GM23338 (cell line): ENCODE measurements around the gene ZNF385B. TPM values are rescaled to one million over a fixed set of nuclear protein-coding genes. Genes with fewer than 3 reads are reported as not detected.

Source experiments
- ATAC-seq: fragments of 200-7000 bp; cut with Tn5 transposase; 3 replicates; pipeline ENCODE4 v1.9.1; 2020
- DNase-seq: peaks from one replicate; pipeline ENCODE4 v3.0.0-alpha.2; 2015; ENCODE audit warnings: low spot score
- H2AFZ ChIP-seq: fragments of 200-600 bp; sonication (generic); 2 replicates; pipeline ENCODE4 v1.8.0; 2016; ENCODE audit warnings: antibody characterized with exemption, mild to moderate bottlenecking, moderate library complexity
- H3F3A ChIP-seq: fragments of 200-600 bp; sonication (generic); replicated peaks from 2 replicates; pipeline ENCODE4 v1.8.0; 2017; ENCODE audit warnings: antibody characterized with exemption, mixed run types, low read depth
- H3K27ac ChIP-seq: fragments of 200-600 bp; sonication (generic); 2 replicates; pipeline ENCODE4 v1.6.1; 2016; ENCODE audit warnings: low read depth
- H3K27me3 ChIP-seq: fragments of 200-600 bp; sonication (generic); 2 replicates; pipeline ENCODE4 v1.8.0; 2016; ENCODE audit warnings: mild to moderate bottlenecking, mixed run types, moderate library complexity; ENCODE audit not compliant: insufficient read depth
- H3K36me3 ChIP-seq: fragments of 200-600 bp; sonication (generic); 2 replicates; pipeline ENCODE4 v1.8.0; 2016; ENCODE audit warnings: mild to moderate bottlenecking; ENCODE audit not compliant: insufficient read depth
- H3K4me1 ChIP-seq: fragments of 200-600 bp; sonication (generic); 2 replicates; pipeline ENCODE4 v1.8.0; 2016; ENCODE audit warnings: mild to moderate bottlenecking, moderate library complexity; ENCODE audit not compliant: insufficient read depth
- H3K4me2 ChIP-seq: fragments of 200-600 bp; sonication (generic); 2 replicates; pipeline ENCODE4 v1.7.1; 2017; ENCODE audit warnings: mixed run types
- H3K4me3 ChIP-seq: fragments of 200-600 bp; sonication (generic); 2 replicates; pipeline ENCODE4 v1.6.1; 2016; ENCODE audit warnings: mixed run types
- H3K79me2 ChIP-seq: fragments of 200-600 bp; sonication (generic); replicated peaks from 2 replicates; pipeline ENCODE4 v1.8.0; 2017; ENCODE audit warnings: mild to moderate bottlenecking; ENCODE audit not compliant: insufficient read depth
- H3K9me2 ChIP-seq: fragments of 200-600 bp; sonication (generic); 2 replicates; pipeline ENCODE4 v1.8.0; 2017; ENCODE audit not compliant: insufficient read depth
- H4K20me1 ChIP-seq: fragments of 200-600 bp; sonication (generic); replicated peaks from 2 replicates; pipeline ENCODE4 v1.8.0; 2017; ENCODE audit warnings: mild to moderate bottlenecking; ENCODE audit not compliant: insufficient read depth
- H3K27ac Mint-ChIP-seq: 2 replicates; pipeline ENCODE4 v1.8.0; 2020; ENCODE audit warnings: inconsistent platforms, mild to moderate bottlenecking, moderate library complexity, mixed read lengths
- H3K27me3 Mint-ChIP-seq: 3 replicates; pipeline ENCODE4 v1.8.0; 2022; ENCODE audit warnings: low read depth, mild to moderate bottlenecking, moderate library complexity, mixed read lengths, inconsistent platforms; ENCODE audit not compliant: insufficient read depth, poor library complexity
- H3K36me3 Mint-ChIP-seq: 3 replicates; pipeline ENCODE4 v1.8.0; 2021; ENCODE audit warnings: low read depth, mild to moderate bottlenecking, inconsistent platforms, moderate library complexity, mixed read lengths
- H3K4me1 Mint-ChIP-seq: 3 replicates; pipeline ENCODE4 v1.8.0; 2020; ENCODE audit warnings: mild to moderate bottlenecking, inconsistent platforms, mixed read lengths
- H3K4me3 Mint-ChIP-seq: 3 replicates; pipeline ENCODE4 v1.8.0; 2021; ENCODE audit warnings: moderate library complexity, mild to moderate bottlenecking, inconsistent platforms, mixed read lengths
- H3K9me3 Mint-ChIP-seq: 3 replicates; pipeline ENCODE4 v1.8.0; 2020; ENCODE audit warnings: moderate library complexity, mild to moderate bottlenecking, inconsistent platforms, mixed read lengths
- CREB1 ChIP-seq: fragments of 250-450 bp; sonication (Bioruptor Pico); IDR thresholded peaks from 2 replicates; pipeline ENCODE4 v1.5.0; 2020; ENCODE audit warnings: low read depth, mild to moderate bottlenecking, moderate library complexity
- EZH2 ChIP-seq: fragments of 200-600 bp; sonication (generic); IDR thresholded peaks from one replicate; pipeline ENCODE4 v1.8.0; 2017; ENCODE audit warnings: antibody characterized with exemption, mild to moderate bottlenecking, low read depth; ENCODE audit not compliant: unreplicated experiment
- EZH2phosphoT487 ChIP-seq: fragments of 200-600 bp; sonication (generic); IDR thresholded peaks from one replicate; pipeline ENCODE4 v1.8.1; 2018; ENCODE audit warnings: antibody characterized with exemption; ENCODE audit not compliant: unreplicated experiment
- JUNB ChIP-seq: IDR thresholded peaks from one replicate; pipeline ENCODE4 v1.6.1; 2016; ENCODE audit warnings: antibody characterized with exemption; ENCODE audit not compliant: unreplicated experiment
- NANOG ChIP-seq: IDR thresholded peaks from 2 replicates; pipeline ENCODE4 v1.6.1; 2016; ENCODE audit warnings: antibody characterized with exemption, borderline replicate concordance
- POLR2AphosphoS5 ChIP-seq: IDR thresholded peaks from 2 replicates; pipeline ENCODE4 v1.6.1; 2016; ENCODE audit warnings: antibody characterized with exemption, low read depth
- ZNF114 ChIP-seq: fragments of 250-450 bp; sonication (Bioruptor Pico); IDR thresholded peaks from 2 replicates; pipeline ENCODE4 v1.5.0; 2020; ENCODE audit warnings: mild to moderate bottlenecking, moderate library complexity
- ZNF462 ChIP-seq: fragments of 250-450 bp; sonication (Bioruptor Pico); IDR thresholded peaks from 2 replicates; pipeline ENCODE4 v1.5.0; 2020; ENCODE audit warnings: mild to moderate bottlenecking, moderate library complexity
- polyA plus RNA-seq: library from polyadenylated mRNA; unstranded; fragments of >200 nt; fragmentation: Nextera tagmentation; extraction: Ambion mirVana; gene quantifications from 2 replicates; pipeline ENCODE4 v1.2.1, GENCODE V29; 2016
- total RNA-seq: library from RNA; depleted of rRNA; stranded (reverse); fragments of >200 nt; shearing (Covaris generic); gene quantifications from 2 replicates; pipeline ENCODE4 v1.2.3, GENCODE V29; 2014
- TF ChIP-seq, protein P1 (sequence below): IDR thresholded peaks from 2 replicates; pipeline ENCODE4 v1.6.1; 2016; ENCODE audit warnings: antibody characterized with exemption
- TF ChIP-seq, protein P2 (sequence below), 2 experiments: fragments of 200-600 bp in 1 of 2; sonication (generic) in 1 of 2; conservative IDR thresholded peaks; 2 replicates each; pipeline versions ENCODE4 v1.5.1 to v1.6.1; 2016 to 2017; ENCODE audit warnings: antibody characterized with exemption in 2 of 2, low read depth in 2 of 2, mild to moderate bottlenecking in 2 of 2, moderate library complexity in 1 of 2
- TF ChIP-seq, protein P3 (sequence below): IDR thresholded peaks from one replicate; pipeline ENCODE4 v1.6.1; 2018; ENCODE audit warnings: antibody characterized with exemption; ENCODE audit not compliant: unreplicated experiment

ZNF385B gene
- total and polyA plus RNA-seq, 2 experiments from 2014 or later = 1.5 to 4.6 TPM

- TF ChIP-seq, protein P1, sequence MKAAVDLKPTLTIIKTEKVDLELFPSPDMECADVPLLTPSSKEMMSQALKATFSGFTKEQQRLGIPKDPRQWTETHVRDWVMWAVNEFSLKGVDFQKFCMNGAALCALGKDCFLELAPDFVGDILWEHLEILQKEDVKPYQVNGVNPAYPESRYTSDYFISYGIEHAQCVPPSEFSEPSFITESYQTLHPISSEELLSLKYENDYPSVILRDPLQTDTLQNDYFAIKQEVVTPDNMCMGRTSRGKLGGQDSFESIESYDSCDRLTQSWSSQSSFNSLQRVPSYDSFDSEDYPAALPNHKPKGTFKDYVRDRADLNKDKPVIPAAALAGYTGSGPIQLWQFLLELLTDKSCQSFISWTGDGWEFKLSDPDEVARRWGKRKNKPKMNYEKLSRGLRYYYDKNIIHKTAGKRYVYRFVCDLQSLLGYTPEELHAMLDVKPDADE = no peak
- no peak for TF ChIP-seq JUNB
- TF ChIP-seq, protein P2, sequence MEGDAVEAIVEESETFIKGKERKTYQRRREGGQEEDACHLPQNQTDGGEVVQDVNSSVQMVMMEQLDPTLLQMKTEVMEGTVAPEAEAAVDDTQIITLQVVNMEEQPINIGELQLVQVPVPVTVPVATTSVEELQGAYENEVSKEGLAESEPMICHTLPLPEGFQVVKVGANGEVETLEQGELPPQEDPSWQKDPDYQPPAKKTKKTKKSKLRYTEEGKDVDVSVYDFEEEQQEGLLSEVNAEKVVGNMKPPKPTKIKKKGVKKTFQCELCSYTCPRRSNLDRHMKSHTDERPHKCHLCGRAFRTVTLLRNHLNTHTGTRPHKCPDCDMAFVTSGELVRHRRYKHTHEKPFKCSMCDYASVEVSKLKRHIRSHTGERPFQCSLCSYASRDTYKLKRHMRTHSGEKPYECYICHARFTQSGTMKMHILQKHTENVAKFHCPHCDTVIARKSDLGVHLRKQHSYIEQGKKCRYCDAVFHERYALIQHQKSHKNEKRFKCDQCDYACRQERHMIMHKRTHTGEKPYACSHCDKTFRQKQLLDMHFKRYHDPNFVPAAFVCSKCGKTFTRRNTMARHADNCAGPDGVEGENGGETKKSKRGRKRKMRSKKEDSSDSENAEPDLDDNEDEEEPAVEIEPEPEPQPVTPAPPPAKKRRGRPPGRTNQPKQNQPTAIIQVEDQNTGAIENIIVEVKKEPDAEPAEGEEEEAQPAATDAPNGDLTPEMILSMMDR (conservative IDR thresholded peaks at IDR 0.05; ENCODE audit: low read depth in 2 of 2) = no peak
- TF ChIP-seq EZH2 = no peak
- no peak for TF ChIP-seq POLR2AphosphoS5
These were observed 422.8 kb downstream of the ZNF385B start (continued) for GRCh38 chr2:179438654-179439053.

GRCh38 chr2:179437430-179437829 lies 424.0 kb downstream of the ZNF385B start:
- no peaks in the 10 kb centered on the region for H3K36me3 Mint-ChIP-seq
- no peaks in the 10 kb centered on the region for H4K20me1 ChIP-seq
- no peaks in the 10 kb centered on the region for H3K9me2 ChIP-seq
- TF ChIP-seq NANOG = no peak
- TF ChIP-seq ZNF462 = no peak
- TF ChIP-seq, protein P3, sequence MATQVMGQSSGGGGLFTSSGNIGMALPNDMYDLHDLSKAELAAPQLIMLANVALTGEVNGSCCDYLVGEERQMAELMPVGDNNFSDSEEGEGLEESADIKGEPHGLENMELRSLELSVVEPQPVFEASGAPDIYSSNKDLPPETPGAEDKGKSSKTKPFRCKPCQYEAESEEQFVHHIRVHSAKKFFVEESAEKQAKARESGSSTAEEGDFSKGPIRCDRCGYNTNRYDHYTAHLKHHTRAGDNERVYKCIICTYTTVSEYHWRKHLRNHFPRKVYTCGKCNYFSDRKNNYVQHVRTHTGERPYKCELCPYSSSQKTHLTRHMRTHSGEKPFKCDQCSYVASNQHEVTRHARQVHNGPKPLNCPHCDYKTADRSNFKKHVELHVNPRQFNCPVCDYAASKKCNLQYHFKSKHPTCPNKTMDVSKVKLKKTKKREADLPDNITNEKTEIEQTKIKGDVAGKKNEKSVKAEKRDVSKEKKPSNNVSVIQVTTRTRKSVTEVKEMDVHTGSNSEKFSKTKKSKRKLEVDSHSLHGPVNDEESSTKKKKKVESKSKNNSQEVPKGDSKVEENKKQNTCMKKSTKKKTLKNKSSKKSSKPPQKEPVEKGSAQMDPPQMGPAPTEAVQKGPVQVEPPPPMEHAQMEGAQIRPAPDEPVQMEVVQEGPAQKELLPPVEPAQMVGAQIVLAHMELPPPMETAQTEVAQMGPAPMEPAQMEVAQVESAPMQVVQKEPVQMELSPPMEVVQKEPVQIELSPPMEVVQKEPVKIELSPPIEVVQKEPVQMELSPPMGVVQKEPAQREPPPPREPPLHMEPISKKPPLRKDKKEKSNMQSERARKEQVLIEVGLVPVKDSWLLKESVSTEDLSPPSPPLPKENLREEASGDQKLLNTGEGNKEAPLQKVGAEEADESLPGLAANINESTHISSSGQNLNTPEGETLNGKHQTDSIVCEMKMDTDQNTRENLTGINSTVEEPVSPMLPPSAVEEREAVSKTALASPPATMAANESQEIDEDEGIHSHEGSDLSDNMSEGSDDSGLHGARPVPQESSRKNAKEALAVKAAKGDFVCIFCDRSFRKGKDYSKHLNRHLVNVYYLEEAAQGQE = no peak
- no peak for TF ChIP-seq EZH2
- TF ChIP-seq CREB1 (CRISPR knock-in tag) = no peak
- TF ChIP-seq JUNB = no peak
- TF ChIP-seq, protein P1 = no peak
- no peak for TF ChIP-seq EZH2phosphoT487
- no peak for TF ChIP-seq POLR2AphosphoS5
- no peak for TF ChIP-seq ZNF114 (CRISPR knock-in tag)

More at GRCh38 chr2:179437430-179437829, 424.0 kb downstream of the ZNF385B start:
- peaks cover 28% of the 10 kb centered on the region for H3K4me1 Mint-ChIP-seq
- peaks cover 39% of the 10 kb centered on the region for H3K4me1 ChIP-seq
- H3K4me3 Mint-ChIP-seq = no peak overlapping the region
- H3F3A ChIP-seq = no peaks in the 10 kb centered on the region
- ATAC-seq = no peak
- H3K27ac Mint-ChIP-seq = no peak overlapping the region; the same call in 1 of the 2 replicates
- H3K27me3 Mint-ChIP-seq = no peaks in the 10 kb centered on the region
- H3K79me2 ChIP-seq = no peaks in the 10 kb centered on the region
- DNase-seq = no peak
- H3K4me3 ChIP-seq = no peak overlapping the region
- no peak overlapping the region for H3K4me2 ChIP-seq
- no peaks in the 10 kb centered on the region for H3K36me3 ChIP-seq
- no peak overlapping the region for H2AFZ ChIP-seq
- no peaks in the 10 kb centered on the region for H3K9me3 Mint-ChIP-seq
- no peak overlapping the region for H3K27ac ChIP-seq
- H3K27me3 ChIP-seq = no peaks in the 10 kb centered on the region
